SH-SY5Y (cell line): ENCODE data around the gene SLITRK3.

ENCODE experiments used
- GATA2 ChIP-seq: IDR thresholded peaks from 2 replicates; pipeline ENCODE4 v1.6.1; 2011; ENCODE audit warnings: mild to moderate bottlenecking, low read depth, low read length
- GATA3 ChIP-seq: IDR thresholded peaks from 2 replicates; pipeline ENCODE4 v1.6.1; 2011; ENCODE audit warnings: low read depth, mild to moderate bottlenecking, low read length, moderate library complexity

DNA sequence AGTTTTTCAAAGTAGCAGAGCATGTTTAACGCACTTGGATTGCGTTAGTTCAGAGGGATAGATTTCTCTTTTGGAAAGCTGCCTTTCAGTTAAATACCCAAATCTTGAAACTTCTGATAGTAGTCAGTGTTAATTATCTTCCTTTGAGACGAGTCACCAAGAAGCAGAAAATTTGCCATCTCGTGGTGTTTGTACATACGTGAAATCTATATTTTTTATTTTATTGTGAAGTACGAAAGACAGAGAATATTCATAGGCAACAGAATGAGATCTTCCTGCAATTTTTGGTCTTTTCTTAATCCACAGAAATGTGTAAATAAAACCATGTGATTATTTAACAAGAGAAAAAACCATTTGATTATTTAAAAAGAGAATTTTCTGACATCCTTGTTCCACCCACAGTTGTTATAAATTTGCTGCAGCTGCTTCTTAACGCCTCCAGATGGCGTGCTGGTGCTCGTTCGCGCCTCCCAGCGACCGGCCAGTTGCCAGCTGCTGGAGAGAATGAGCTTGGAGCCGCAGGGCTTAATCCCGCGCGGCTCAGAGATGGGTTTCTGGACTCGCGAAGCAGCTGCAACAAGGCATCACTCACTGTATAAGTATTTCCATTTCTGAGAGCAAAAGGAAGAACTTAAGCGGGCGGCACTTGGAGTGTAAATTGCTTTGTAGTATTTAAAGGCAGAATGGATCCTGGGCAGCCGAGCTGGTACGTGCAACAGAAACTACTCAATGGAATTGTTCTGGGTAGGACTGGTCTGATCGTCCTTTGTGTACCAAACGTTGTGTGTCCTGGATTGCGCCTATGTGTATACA lies 10.5 kb upstream of the SLITRK3 start:
- no peak for TF ChIP-seq GATA2
- no peak for TF ChIP-seq GATA3
